ENCODE data around the gene LHX1. TPM values are rescaled to one million over a fixed set of nuclear protein-coding genes. Genes with fewer than 3 reads are reported as not detected.
A peak's percentile ranks its signal among the peaks of the same experiment; 100 is the strongest.

Gene LHX1
- not detected for total RNA-seq
- polyA plus RNA-seq (ENCODE audit: insufficient read length in 6 of 6), result under 1 TPM in 5 of 6 donors, not detected in 1; 0.17 to 0.82 (median 0.25) TPM
- long read RNA-seq, donor 1, result 0 reads
- long read RNA-seq, donor 2, result 0 reads
- long read RNA-seq, donor 3, result 0 reads
- long read RNA-seq, donor 4, result 0 reads
- long read RNA-seq, donor 5, result 0 reads
- long read RNA-seq, donor 6, result 0 reads
- long read RNA-seq, donor 7, result 0 reads
- long read RNA-seq, donor 8, result 0 reads
- long read RNA-seq, donor 9, result 0 reads
- long read RNA-seq, donor 10, result 0 reads
- long read RNA-seq, donor 11, result 0 reads
- long read RNA-seq, donor 12, result 0 reads

- no peak for ATAC-seq
Observed at GRCh38 chr17:36937001-36937958, at the start of gene LHX1. Gene LHX1 (plus strand): TSS chr17:36937475. CDS start chr17:36938198, 723 bp downstream.

DNA sequence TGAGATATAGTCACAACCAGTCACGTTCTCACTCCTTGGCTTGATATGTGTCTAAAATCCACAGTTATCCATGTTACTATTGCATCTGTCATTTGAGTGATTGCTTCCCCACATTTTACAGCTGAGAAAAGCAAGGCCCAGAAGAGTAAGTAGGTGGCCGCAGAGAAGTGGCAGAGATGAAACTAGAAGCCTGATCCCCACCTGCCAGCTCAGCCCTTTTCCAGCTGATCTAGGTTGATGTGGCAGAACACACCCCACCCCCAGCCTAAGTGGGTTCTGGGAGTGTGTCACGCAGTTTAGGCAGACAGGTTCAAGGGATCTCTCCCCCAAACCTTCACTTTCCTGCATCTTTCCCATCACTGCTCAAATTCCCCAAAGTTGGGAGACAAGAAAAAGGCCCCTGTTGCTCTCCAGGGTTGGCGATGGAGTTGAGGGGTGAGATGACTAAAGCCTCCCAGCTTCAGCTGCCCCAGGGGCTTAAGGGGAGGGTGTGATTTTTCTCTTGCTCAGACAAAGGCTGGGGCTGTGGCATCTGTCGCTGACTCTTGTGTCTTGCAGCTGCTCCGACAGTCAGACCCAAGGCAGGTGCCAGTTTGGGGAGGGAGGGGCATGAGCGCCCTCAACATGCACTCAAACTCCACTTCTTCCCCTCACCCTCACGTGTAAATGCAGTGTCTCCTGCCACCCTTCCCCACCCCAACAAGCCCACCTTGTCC, 48.9 kb upstream of the LHX1 start:
- intact Hi-C loops (cut with DNase I), result no loop called here
- Histone ChIP-seq H3K36me3 (no peaks in the 10 kb centered on the region), H3K27me3 (peaks cover 25 to 83% of the 10 kb centered on the region in 2 donors), H3K4me1 (no peaks in the 10 kb centered on the region), H3K9me3 (no peaks in the 10 kb centered on the region), H3K27ac (no peak overlapping the region), H3K4me3 (no peak overlapping the region)
- TF ChIP-seq, protein P1, sequence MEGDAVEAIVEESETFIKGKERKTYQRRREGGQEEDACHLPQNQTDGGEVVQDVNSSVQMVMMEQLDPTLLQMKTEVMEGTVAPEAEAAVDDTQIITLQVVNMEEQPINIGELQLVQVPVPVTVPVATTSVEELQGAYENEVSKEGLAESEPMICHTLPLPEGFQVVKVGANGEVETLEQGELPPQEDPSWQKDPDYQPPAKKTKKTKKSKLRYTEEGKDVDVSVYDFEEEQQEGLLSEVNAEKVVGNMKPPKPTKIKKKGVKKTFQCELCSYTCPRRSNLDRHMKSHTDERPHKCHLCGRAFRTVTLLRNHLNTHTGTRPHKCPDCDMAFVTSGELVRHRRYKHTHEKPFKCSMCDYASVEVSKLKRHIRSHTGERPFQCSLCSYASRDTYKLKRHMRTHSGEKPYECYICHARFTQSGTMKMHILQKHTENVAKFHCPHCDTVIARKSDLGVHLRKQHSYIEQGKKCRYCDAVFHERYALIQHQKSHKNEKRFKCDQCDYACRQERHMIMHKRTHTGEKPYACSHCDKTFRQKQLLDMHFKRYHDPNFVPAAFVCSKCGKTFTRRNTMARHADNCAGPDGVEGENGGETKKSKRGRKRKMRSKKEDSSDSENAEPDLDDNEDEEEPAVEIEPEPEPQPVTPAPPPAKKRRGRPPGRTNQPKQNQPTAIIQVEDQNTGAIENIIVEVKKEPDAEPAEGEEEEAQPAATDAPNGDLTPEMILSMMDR (IDR thresholded peaks at IDR 0.05), result no peak
- DNase-seq (no peak), ATAC-seq (no peak)

More at GRCh38 chr17:36937001-36937958, at the start of gene LHX1:
- no peak within 1 kb of the TSS for H3K27ac ChIP-seq
- H3K9me3 ChIP-seq, result no peaks in the 10 kb centered on the region
- peak within 1 kb of the TSS in 1 of 2 donors; percentile 3 for H3K4me3 ChIP-seq
- TF ChIP-seq, protein P1 (IDR thresholded peaks at IDR 0.05), result no peak
- no peak for DNase-seq
- H3K36me3 ChIP-seq, result no peaks in the 10 kb centered on the region
- H3K4me1 ChIP-seq, result peaks cover 10 to 68% of the 10 kb centered on the region in 2 donors
- peaks cover 100% of the 10 kb centered on the region in 2 donors for H3K27me3 ChIP-seq
- intact Hi-C loops (cut with DNase I), result no loop called here

- ATAC-seq (no peak), DNase-seq (no peak)
- Histone ChIP-seq H3K9me3 (no peaks in the 10 kb centered on the region), H3K4me1 (no peaks in the 10 kb centered on the region), H3K27ac (no peak overlapping the region), H3K27me3 (peaks cover 13 to 72% of the 10 kb centered on the region in 2 donors), H3K4me3 (no peak overlapping the region), H3K36me3 (no peaks in the 10 kb centered on the region)
- intact Hi-C loops (cut with DNase I), result no loop called here
- TF ChIP-seq, protein P1 (IDR thresholded peaks at IDR 0.05), result no peak
Observed at GRCh38 chr17:36889770-36890349, 47.4 kb upstream of the LHX1 start.

- Histone ChIP-seq H3K27me3 (peaks cover 6 to 67% of the 10 kb centered on the region in 2 donors), H3K27ac (no peak overlapping the region), H3K36me3 (no peaks in the 10 kb centered on the region), H3K9me3 (no peaks in the 10 kb centered on the region), H3K4me3 (no peak overlapping the region), H3K4me1 (no peaks in the 10 kb centered on the region)
- DNase-seq (no peak), ATAC-seq (no peak)
- TF ChIP-seq, protein P1 (IDR thresholded peaks at IDR 0.05), result no peak
- intact Hi-C loops (cut with DNase I), result no loop called here
Observed at GRCh38 chr17:36890398-36891168, 46.7 kb upstream of the LHX1 start.

Data from left lung (tissue), 14 donors.